HFF-Myc (cell line): Measurements from ENCODE around the gene SRRM4.

Experiments used
- DNase-seq: peaks from one replicate; pipeline ENCODE4 v3.0.0-alpha.2; 2011; ENCODE audit warnings: low read depth; ENCODE audit errors: extremely low read depth
- H3K4me3 ChIP-seq: replicated peaks from 2 replicates; pipeline ENCODE4 v1.5.1; 2011; ENCODE audit warnings: low read depth, mild to moderate bottlenecking, control low read depth, low read length
- CTCF ChIP-seq: IDR thresholded peaks from 2 replicates; pipeline ENCODE4 v1.5.1; 2012; ENCODE audit warnings: mild to moderate bottlenecking, low read depth, low read length, control low read depth; ENCODE audit errors: missing control alignments

The SRRM4 gene

GRCh38 chr12:119068129-119068856 is 87.0 kb downstream of the SRRM4 start:
- H3K4me3 ChIP-seq, result no peak overlapping the region
- DNase-seq, result no peak
- no peak for TF ChIP-seq CTCF

DNA sequence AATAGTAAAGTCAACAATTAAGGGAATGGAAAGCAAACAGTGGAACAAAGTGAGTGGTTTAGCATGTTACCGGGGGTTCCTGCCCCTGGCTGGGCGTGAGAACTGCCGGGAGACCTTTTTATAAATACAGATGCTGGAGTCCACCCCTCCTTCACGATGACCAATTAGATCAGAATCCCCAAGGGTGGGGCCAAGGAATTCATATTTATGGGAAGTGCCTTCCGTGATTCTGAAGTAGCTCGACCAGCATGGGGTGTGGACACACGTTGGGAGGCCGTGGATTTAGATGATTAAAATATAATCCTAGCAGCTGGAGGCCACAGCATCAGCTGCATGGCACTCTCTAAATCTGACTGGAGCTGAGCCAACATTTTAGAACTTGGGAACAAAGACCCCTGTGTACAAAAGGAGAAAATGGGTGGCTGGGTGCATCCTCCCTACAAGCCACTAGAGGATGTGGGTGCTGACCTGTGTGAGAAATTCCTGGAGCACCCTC is 87.9 kb downstream of the SRRM4 start:
- TF ChIP-seq CTCF, result no peak
- H3K4me3 ChIP-seq, result no peak overlapping the region
- DNase-seq, result no peak

GRCh38 chr12:119071176-119071575 is 89.8 kb downstream of the SRRM4 start:
- no peak for TF ChIP-seq CTCF
- no peak overlapping the region for H3K4me3 ChIP-seq
- DNase-seq, result no peak

DNA sequence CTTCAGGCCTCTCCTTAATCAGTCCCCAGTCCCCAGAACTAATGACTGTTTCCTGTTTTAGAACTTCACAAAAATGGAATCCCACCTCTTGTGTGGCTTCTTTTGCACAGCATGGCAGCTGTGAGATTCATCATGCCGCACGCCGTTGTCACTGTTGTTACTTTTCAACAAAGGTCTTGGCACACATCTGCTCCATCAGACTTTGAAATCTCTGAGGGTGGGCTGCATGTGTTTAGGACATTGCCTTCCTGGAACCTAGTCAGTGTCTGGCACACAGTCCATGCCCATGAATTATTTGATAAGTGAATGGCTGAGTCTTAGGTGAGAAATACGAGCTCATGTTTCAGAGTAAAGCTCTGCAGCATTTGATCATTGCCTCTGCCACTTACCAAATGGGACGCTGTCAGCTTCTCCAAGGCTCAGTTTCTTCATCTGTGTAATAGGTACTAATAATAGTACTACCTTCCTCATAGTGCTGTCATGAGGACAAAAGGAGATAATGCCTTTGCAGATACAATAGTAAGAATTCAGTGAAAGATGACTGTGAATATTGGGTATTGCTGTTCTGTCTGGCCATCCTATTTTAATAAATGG is 90.4 kb downstream of the SRRM4 start:
- no peak overlapping the region for H3K4me3 ChIP-seq
- no peak for TF ChIP-seq CTCF
- no peak for DNase-seq

- no peak overlapping the region for H3K4me3 ChIP-seq
- no peak for DNase-seq
- no peak for TF ChIP-seq CTCF
Observed at GRCh38 chr12:119072440-119072839, 91.1 kb downstream of the SRRM4 start.

DNA sequence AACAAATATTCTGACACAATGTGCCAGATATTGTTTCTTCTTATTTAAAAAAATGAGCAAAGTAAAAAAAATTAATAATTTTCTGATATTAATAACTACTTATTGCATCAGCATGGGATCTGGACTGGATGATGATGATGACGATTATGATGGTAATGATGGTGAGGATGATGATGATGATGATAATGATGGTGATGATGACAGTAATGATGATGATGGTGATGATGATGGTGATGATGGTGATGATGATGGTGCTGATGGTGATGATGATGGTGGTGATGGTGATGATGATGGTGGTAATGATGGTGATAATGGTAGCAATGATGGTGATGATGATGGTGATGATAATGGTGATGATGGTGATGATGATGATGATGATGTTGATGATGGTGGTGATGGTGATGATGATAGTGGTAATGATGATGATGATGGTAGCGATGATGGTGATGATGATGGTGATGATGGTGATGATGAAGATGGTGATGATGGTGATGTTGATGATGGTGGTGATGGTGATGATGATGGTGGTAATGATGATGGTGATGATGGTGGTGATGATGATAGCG is 94.0 kb downstream of the SRRM4 start:
- TF ChIP-seq CTCF, result no peak
- DNase-seq, result no peak
- no peak overlapping the region for H3K4me3 ChIP-seq
